Muscle of back (tissue), 11 donors: ENCODE measurements around the gene HOXD11. TPM values are rescaled to one million over a fixed set of nuclear protein-coding genes. Genes with fewer than 3 reads are reported as not detected.
A peak's percentile ranks its signal among the peaks of the same experiment; 100 is the strongest.

Source experiments
- DNase-seq, 3 donors: peaks; one replicate each; pipeline versions ENCODE4 v3.0.0 to v3.0.0-alpha.2; 2013
- polyA plus RNA-seq, 10 donors: library from polyadenylated mRNA; unstranded; fragments of 120-200 nt; gene quantifications; one replicate each; pipeline ENCODE4 v1.2.1, GENCODE V29; 2013; ENCODE audit not compliant: insufficient read length in 10 of 10

Gene HOXD11
- polyA plus RNA-seq, 10 donors = not detected

DNA sequence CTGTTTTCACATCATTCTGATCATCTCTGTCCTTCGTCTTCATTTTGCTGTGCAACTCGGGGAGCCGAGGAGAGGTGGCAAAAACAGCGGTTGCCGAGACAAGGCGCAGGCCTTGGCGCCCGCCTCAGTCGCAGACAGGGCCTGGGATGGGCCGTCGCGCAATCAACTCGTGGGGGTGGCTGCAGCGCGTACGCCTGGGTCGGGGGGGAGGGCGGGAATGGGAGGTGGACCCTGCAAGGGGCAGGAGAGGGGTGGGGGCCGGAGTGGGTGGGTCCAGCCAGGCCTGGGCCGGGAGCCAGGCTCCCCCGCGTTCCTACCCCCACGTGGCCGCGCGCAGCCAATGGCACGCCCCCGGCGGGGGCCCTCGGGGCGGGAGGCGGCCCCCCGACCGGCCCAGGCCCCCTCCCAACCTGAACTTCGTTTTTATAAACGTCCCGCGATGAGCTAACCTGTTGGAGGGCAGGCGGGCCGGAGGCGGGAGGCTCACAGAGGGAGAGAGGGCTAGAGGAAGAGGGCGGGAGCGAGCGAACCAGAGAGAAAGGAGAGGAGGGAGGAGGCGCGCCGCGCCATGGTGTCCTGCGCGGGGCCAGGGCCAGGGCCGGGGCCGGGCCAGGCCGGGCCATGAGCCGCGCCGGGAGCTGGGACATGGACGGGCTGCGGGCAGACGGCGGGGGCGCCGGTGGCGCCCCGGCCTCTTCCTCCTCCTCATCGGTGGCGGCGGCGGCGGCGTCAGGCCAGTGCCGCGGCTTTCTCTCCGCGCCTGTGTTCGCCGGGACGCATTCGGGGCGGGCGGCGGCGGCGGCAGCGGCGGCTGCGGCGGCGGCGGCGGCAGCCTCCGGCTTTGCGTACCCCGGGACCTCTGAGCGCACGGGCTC is 14.6 kb upstream of the HOXD11 start, which contains the start of gene HOXD13:
HOXD13 (plus strand) TSS at position 452 of the 875 bp plus-strand sequence; CDS start at position 622, 170 bp downstream.
- DNase-seq = peak in 1 of 3 donors; percentile 72

DNA sequence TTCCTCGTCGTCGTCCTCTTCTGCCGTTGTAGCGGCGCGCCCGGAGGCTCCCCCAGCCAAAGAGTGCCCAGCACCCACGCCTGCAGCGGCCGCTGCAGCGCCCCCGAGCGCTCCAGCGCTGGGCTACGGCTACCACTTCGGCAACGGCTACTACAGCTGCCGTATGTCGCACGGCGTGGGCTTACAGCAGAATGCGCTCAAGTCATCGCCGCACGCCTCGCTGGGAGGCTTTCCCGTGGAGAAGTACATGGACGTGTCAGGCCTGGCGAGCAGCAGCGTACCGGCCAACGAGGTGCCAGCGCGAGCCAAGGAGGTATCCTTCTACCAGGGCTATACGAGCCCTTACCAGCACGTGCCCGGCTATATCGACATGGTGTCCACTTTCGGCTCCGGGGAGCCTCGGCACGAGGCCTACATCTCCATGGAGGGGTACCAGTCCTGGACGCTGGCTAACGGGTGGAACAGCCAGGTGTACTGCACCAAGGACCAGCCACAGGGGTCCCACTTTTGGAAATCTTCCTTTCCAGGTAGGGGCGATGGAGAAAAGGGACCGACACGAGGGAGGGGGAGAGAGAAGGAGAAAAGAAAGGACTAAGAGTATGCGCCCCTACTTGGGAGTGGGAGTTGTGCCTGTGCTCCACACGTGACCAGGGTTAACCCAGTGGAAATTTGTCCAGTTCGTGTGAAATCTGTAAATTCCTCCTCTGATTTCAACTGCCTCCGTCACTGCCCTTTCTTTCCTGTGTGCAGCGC is 13.8 kb upstream of the HOXD11 start:
- peak in 1 of 3 donors; percentile 68 for DNase-seq

- DNase-seq = no peak
These were observed 13.2 kb upstream of the HOXD11 start for GRCh38 chr2:176093898-176094249.

DNA sequence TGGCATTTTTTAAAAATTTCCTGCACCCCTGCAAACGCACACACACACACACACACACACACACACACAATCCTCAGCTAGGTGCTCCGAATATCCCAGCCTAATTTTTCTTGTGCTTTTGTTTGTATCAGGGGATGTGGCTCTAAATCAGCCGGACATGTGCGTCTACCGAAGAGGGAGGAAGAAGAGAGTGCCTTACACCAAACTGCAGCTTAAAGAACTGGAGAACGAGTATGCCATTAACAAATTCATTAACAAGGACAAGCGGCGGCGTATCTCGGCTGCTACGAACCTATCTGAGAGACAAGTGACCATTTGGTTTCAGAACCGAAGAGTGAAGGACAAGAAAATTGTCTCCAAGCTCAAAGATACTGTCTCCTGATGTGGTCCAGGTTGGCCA is 12.7 kb upstream of the HOXD11 start:
- no peak for DNase-seq

- no peak for DNase-seq
These were observed 11.7 kb upstream of the HOXD11 start for GRCh38 chr2:176095421-176095820.

DNA sequence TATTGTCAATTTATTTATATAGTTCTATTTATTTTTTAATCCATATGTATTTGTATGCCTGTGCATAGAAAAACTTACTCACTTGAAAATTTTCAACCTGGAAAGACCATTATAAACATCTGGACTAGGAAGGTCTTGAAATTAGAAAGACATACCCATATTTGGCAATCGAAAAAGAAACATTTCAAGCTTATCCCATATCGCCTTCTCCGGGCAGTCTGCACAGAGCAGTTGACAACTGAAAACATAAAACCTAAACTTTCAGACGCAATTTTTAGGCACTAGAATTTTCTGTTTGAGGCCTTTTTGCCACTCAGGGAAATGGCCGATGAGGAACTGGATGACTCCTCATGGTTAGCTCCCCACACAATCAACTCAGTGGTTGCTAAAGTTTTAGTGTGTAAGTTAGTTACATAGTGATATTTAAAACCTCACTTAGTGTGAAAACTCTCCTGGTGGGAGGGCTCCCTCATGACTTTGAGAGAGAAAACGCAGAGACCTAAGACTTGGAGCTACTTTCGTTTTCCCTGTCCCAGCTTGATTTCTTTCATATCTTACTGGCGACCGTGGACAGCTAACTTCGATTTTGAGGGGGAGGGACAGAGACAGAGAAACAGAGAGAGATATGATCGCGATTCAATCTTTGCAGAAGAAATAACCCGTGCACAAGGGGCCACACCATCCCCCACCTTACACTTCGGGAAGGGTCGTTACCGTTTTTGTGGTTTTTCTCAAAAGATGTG is 10.7 kb upstream of the HOXD11 start:
- DNase-seq = peak in 1 of 3 donors; percentile 82

DNA sequence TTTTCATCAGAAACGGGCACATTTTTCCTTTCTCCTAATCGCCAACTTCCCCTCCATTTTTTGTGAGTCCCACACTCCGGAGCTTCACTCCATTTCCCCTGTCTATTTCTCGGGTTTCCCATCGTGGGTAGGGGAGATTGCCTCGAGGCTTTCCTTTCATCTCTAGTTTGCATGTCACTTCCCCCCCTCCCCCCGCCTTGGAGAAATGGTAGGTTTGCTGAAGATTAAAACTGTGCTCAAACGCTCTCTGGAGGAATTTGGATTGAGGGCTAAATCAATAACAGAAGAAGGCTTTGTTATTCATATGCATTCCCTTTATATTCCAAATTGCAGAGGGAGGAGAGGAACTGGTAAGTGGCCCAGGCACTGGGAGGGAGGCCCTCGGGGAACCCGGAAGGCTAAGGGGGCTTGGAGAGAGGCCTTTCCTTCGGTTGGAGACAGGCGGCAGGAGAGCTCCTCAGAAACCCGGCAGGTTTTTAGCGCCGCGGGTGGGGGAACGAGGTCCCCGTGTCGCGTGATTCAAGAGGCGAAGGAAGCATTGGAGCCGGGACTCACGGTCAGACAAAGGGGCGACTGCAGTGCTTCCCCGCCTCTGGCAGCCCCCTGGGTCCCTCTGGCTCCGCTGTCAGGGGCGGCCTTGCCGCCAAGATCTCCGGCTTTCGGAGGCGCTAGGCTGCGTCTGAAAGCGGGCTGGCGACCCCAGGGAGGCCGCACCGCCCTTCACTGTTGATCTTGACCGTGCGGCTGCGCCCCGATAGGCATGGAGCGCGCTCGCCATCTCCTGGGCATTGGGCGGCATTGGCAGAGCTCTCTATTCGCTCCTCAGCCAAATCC is 9.9 kb upstream of the HOXD11 start:
- no peak for DNase-seq

- no peak for DNase-seq
These were observed 9.2 kb upstream of the HOXD11 start for GRCh38 chr2:176097820-176098365.

DNA sequence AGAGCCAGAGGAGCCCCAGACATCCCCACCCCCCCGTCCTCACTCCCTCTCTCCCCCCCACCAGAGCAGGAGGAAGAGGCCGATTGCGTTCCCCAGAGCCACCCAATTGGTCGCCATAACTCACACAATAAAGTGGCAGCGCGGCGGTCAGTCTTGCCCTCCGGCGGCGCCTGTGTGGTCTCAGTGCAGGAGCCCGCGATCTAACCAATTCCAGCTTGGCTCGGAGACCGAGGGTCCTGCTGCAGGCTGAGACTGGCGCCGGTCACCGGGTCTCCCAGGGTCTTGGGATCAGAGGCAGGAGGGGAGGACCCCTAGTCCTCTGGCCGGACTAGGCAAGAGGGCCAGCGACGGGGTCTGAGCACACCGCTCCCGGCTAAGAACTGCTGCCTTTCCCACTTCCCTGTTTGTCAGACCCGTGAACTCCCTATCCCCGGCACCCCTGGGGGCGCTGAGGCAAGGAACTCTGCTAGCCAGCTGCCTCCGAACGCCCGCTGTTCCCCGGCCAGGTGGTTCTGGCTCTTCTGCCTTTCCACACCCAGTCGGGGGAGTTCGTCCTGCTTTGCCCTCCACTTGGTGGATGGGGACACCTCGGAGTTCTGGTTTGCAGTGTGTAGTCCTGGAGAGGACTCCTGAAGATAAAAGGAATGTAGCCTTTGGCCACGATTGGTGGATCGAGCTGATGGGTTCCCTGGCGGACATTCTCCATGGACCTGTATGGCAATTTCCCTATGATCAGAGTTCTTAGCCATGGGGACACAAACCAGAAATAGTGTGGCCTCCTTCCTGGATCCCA is 8.5 kb upstream of the HOXD11 start:
- no peak for DNase-seq

- DNase-seq = no peak
These were observed 7.8 kb upstream of the HOXD11 start for GRCh38 chr2:176099159-176099727.

DNA sequence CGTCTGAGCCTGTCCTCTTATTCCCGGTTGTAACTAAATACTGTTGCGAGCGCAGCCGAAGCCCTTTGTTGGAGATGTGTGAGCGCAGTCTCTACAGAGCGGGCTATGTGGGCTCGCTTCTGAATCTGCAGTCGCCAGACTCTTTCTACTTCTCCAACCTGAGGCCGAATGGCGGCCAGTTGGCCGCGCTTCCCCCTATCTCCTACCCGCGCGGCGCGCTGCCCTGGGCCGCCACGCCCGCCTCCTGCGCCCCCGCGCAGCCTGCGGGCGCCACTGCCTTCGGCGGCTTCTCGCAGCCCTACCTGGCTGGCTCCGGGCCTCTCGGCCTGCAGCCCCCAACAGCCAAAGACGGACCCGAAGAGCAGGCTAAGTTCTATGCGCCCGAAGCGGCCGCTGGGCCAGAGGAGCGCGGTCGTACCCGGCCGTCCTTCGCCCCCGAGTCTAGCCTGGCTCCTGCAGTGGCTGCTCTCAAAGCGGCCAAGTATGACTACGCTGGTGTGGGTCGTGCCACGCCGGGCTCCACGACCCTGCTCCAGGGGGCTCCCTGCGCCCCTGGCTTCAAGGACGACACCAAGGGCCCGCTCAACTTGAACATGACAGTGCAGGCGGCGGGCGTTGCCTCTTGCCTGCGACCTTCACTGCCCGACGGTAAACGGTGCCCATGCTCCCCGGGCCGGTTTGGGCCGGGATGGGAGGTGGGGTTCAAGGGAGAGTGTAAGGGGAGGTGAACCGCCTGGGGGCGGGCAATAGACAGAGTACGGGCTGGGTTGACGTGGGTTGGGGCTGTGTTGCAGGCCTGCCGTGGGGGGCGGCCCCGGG is 7.1 kb upstream of the HOXD11 start, which contains the start of gene HOXD12:
HOXD12 (plus strand) TSS at position 68 of the 819 bp plus-strand sequence; CDS start at position 75, 7 bp downstream.
- DNase-seq = no peak

DNA sequence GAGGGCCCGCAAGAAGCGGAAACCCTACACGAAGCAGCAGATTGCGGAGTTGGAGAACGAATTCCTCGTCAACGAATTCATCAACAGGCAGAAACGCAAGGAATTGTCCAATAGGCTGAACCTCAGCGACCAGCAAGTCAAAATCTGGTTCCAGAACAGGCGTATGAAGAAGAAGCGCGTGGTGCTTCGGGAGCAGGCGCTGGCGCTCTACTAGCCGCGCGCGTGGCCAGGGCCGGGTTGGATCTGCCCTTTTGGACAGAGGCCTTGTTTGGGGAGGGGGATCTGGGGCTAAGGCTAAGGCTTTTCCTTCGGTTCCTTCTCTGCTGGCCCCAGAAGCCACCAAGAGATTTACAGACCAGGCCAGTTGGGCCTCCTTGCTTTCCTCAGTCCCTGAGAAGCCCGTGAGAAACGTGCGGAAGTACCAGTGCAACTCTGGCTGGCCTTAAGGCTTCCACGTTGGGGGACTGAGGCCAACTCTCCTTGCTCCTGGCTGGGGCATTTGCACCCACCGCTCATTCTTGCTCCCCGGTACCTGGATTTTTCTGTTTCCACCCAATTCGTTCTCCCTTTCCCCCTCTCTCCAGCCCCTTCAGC is 6.4 kb upstream of the HOXD11 start:
- DNase-seq = no peak

GRCh38 chr2:176101216-176101830 is 5.8 kb upstream of the HOXD11 start:
- no peak for DNase-seq

GRCh38 chr2:176101842-176102241 is 5.2 kb upstream of the HOXD11 start:
- no peak for DNase-seq

DNA sequence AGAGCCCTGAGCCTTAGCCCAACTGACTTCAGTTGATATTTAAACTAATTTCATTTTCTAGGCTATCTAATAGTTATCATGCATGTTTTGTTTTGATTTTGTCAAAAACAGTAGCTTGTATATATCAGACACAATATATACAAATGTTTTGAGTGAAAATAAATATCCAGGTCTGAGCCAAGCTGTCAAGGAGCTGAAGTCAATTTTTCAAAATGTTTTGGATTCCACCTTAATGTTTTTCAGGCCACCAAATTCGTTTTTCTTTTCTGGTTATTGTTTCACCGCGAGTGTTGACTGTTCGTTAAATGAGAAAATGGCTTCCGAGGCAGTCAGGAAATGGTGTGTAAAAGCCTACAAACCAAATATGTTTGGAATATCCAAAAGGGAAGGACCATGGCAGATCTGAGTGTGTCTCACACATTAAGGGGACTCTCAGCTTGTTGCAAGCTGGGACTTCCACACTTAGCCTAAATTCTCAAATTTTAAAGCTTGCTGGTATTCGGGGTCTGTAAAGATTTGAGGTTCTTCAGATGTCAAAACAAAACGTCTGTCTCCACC is 4.7 kb upstream of the HOXD11 start:
- DNase-seq = no peak

DNA sequence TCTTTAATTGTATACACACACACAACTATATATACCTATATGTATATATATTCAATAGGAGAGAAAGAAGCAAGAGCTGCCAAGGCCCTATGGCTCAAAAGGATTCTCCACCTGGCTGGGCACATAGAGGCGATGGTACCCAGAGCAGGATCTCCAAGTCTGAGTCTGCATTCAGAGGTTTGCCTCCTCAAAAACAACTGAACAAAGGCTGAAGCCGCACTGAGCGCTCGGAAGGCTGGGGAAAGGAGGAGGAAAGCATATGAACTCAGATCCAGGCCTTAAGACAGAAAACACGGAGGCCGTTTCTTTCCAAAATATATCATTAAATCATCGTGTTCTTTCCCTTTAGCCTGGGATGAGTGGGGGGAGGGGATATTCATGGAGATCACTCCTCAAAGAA is 3.9 kb upstream of the HOXD11 start:
- DNase-seq = no peak

DNA sequence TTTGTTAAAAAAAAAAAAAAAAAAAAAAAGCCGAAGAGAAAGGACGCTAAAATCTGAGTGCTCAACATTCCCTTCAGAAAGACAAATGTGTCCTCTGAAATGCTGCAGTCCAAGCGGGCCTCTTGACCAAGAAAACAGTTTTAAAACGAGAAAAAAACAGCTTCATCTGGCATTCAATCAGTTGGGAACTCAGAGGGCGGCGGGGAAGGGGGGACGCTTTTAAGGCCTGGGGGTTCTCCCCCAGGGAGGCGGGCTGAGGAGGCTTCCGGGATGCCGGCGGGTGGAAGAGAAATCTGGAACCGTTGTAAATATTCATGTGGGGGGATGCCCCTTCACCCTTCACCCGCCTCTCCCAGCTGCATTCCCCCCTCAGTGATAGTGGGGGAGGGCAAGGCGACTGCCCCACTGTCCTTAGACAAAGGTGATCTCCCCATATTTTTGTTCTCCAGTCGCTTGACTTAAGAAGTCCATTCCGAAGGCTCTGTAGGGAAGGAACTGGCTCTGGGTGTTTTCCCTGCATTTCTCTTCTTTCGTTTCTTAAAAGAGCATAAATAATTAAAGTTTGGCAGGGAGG is 3.3 kb upstream of the HOXD11 start:
- no peak for DNase-seq
